GM12892 (cell line): Measurements from ENCODE around the gene ZBTB8B.

Experiments
- POLR2A ChIP-seq: IDR thresholded peaks from 2 replicates; pipeline ENCODE4 v1.6.1; 2011; ENCODE audit warnings: low read depth, low read length, control low read depth
- POLR2AphosphoS5 ChIP-seq: IDR thresholded peaks from 2 replicates; pipeline ENCODE4 v1.6.1; 2011; ENCODE audit warnings: low read depth, low read length, control low read depth
- TAF1 ChIP-seq: IDR thresholded peaks from 2 replicates; pipeline ENCODE4 v1.6.1; 2011; ENCODE audit warnings: low read depth, mild to moderate bottlenecking, control low read depth, low read length, borderline replicate concordance

GRCh38 chr1:32486463-32487113 is 21.7 kb downstream of the ZBTB8B start:
- TF ChIP-seq POLR2A, result no peak
- TF ChIP-seq TAF1, result no peak
- TF ChIP-seq POLR2AphosphoS5, result no peak
